HL-60 (cell line): ENCODE results near the gene USP24.

ENCODE experiments used
- DNase-seq, 2 experiments: peaks; one replicate each; pipeline ENCODE4 v3.0.0-alpha.2; 2010 to 2020; ENCODE audit warnings: low read depth in 1 of 2, low spot score in 1 of 2
- H3K27ac ChIP-seq: fragments of 250-450 bp; sonication (Bioruptor Pico); replicated peaks from 2 replicates; pipeline ENCODE4 v1.5.1; 2020; ENCODE audit warnings: mild to moderate bottlenecking, moderate library complexity
- H3K27me3 ChIP-seq: fragments of 250-450 bp; sonication (Bioruptor Pico); 2 replicates; pipeline ENCODE4 v1.5.1; 2021; ENCODE audit warnings: mild to moderate bottlenecking, moderate library complexity; ENCODE audit not compliant: insufficient read depth, poor library complexity, severe bottlenecking
- H3K4me3 ChIP-seq: replicated peaks from 2 replicates; pipeline ENCODE4 v1.5.1; 2011; ENCODE audit warnings: mild to moderate bottlenecking, control low read depth, low read length; ENCODE audit not compliant: insufficient read depth
- GABPA ChIP-seq: IDR thresholded peaks from 2 replicates; pipeline ENCODE4 v1.6.1; 2012; ENCODE audit warnings: low read depth
- POLR2AphosphoS5 ChIP-seq: IDR thresholded peaks from 2 replicates; pipeline ENCODE4 v1.6.1; 2012; ENCODE audit warnings: low read depth
- SPI1 ChIP-seq: IDR thresholded peaks from 2 replicates; pipeline ENCODE4 v1.6.1; 2012; ENCODE audit warnings: low read depth, mild to moderate bottlenecking, borderline replicate concordance
- TF ChIP-seq, protein P1 (sequence below): IDR thresholded peaks from one replicate; pipeline ENCODE4 v1.5.1; 2011; ENCODE audit warnings: low read length, control low read depth, inconsistent platforms; ENCODE audit not compliant: insufficient read depth
- TF ChIP-seq, protein P2 (sequence below): IDR thresholded peaks from 2 replicates; pipeline ENCODE4 v1.6.1; 2012; ENCODE audit warnings: low read depth; ENCODE audit not compliant: insufficient replicate concordance

The USP24 gene

DNA sequence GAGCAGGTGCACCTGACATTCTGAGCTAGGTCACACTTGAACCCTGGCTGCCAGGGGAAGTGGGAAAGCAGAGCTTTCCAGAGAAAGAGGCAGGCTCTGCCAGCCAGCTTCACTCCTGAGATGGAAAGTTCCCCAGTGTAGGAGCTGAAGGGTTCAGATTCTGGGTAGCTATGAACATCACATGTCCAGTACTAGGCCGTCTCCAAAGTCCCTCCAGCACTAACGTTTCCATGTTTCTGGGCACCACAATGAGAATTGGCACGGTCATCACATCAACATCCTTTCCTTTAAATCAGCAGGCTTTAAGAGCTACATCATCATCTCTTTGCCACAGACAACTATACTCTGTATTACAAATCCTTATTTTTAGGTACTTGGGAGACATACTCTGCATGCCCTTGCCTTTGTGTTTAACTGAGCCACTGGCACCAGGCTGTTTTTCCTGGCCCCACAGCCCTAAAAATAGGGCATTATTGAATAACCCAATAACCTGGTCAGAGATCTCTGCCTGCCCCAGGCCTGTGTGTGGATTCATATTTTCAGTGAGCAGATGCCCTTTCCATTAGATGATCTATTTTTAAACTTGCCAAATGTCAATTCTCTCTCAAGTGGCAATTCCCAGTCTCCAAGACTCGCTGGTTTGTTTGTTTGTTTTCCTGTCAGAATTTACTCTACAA, 35.4 kb upstream of the USP24 start:
- Histone ChIP-seq H3K27ac (no peak overlapping the region), H3K4me3 (no peak overlapping the region), H3K27me3 (no peaks in the 10 kb centered on the region)
- TF ChIP-seq, protein P1, sequence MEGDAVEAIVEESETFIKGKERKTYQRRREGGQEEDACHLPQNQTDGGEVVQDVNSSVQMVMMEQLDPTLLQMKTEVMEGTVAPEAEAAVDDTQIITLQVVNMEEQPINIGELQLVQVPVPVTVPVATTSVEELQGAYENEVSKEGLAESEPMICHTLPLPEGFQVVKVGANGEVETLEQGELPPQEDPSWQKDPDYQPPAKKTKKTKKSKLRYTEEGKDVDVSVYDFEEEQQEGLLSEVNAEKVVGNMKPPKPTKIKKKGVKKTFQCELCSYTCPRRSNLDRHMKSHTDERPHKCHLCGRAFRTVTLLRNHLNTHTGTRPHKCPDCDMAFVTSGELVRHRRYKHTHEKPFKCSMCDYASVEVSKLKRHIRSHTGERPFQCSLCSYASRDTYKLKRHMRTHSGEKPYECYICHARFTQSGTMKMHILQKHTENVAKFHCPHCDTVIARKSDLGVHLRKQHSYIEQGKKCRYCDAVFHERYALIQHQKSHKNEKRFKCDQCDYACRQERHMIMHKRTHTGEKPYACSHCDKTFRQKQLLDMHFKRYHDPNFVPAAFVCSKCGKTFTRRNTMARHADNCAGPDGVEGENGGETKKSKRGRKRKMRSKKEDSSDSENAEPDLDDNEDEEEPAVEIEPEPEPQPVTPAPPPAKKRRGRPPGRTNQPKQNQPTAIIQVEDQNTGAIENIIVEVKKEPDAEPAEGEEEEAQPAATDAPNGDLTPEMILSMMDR = no peak
- TF ChIP-seq SPI1 = no peak
- no peak for TF ChIP-seq POLR2AphosphoS5
- TF ChIP-seq, protein P2, sequence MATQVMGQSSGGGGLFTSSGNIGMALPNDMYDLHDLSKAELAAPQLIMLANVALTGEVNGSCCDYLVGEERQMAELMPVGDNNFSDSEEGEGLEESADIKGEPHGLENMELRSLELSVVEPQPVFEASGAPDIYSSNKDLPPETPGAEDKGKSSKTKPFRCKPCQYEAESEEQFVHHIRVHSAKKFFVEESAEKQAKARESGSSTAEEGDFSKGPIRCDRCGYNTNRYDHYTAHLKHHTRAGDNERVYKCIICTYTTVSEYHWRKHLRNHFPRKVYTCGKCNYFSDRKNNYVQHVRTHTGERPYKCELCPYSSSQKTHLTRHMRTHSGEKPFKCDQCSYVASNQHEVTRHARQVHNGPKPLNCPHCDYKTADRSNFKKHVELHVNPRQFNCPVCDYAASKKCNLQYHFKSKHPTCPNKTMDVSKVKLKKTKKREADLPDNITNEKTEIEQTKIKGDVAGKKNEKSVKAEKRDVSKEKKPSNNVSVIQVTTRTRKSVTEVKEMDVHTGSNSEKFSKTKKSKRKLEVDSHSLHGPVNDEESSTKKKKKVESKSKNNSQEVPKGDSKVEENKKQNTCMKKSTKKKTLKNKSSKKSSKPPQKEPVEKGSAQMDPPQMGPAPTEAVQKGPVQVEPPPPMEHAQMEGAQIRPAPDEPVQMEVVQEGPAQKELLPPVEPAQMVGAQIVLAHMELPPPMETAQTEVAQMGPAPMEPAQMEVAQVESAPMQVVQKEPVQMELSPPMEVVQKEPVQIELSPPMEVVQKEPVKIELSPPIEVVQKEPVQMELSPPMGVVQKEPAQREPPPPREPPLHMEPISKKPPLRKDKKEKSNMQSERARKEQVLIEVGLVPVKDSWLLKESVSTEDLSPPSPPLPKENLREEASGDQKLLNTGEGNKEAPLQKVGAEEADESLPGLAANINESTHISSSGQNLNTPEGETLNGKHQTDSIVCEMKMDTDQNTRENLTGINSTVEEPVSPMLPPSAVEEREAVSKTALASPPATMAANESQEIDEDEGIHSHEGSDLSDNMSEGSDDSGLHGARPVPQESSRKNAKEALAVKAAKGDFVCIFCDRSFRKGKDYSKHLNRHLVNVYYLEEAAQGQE = no peak
- TF ChIP-seq GABPA = no peak
- DNase-seq = no peak

DNA sequence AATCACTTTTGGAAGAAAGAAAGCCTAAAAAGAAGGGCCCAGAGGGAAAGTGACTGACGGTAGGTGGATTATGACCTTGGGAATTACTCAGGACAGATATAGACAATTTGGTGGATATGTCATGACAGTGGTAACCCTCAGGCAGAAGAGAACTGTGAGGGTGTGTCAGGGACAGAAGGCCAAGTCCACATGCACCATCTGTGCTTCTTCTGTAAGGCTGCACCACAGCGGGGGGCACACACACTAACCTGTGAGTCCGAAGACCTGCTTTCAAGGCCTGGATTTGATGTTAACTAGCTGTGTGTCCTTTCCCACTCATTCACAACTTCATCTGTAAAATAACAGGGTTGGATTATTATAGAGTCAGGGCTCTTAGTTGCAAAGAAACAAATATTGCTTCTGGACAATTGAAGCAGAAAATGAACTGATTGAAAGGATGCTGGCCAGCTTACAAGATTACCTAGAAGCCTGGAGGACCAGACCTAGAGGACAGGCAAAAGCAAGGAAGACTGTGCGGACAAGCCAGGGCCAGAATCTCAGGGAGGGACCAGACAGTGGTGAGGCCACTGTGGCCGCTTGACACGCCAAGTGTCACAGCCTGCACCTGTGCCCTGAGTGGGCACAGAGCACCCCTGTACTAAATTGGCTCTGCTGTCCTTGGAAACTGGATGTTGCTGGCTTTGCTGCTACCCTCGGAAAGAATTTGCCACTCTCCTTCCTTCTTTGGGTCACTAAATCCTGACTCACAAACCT, 34.7 kb upstream of the USP24 start:
- H3K27ac ChIP-seq = no peak overlapping the region
- TF ChIP-seq POLR2AphosphoS5 = no peak
- TF ChIP-seq SPI1 = no peak
- TF ChIP-seq, protein P2 = no peak
- TF ChIP-seq, protein P1 = no peak
- TF ChIP-seq GABPA = no peak
- DNase-seq = no peak
- H3K4me3 ChIP-seq = no peak overlapping the region
- no peaks in the 10 kb centered on the region for H3K27me3 ChIP-seq

DNA sequence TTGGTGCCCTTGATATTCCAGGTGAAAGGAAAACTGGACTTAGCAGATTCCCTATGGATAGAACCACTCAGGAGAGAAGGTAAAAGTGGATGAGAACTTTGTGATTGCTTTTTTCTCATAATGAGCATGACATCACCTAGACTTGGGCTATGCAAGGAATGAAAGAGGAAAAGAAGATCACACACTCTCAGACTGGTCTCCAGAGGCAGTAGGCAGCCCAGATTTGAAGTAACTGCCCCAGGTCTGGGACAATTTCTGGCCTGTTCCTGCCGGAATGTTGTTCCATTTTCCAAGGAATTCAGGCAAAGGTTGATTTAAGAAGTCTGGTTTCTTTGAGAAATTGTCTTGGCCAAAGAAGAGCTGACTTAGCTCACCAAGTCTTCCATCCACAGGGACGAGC, 31.7 kb upstream of the USP24 start:
- H3K27ac ChIP-seq = no peak overlapping the region
- TF ChIP-seq SPI1 = no peak
- TF ChIP-seq GABPA = no peak
- TF ChIP-seq, protein P1 = no peak
- TF ChIP-seq, protein P2 = no peak
- no peak for TF ChIP-seq POLR2AphosphoS5
- H3K27me3 ChIP-seq = no peaks in the 10 kb centered on the region
- DNase-seq = no peak
- H3K4me3 ChIP-seq = no peak overlapping the region
